Esophagus muscularis mucosa (tissue), 3 donors: ENCODE data around the gene TAP2.

Experiments
- CTCF ChIP-seq, 3 experiments: fragments of 200-600 bp in 2 of 3; fragments of 450-650 bp in 1 of 3; sonication (generic) in 2 of 3; IDR thresholded peaks; one replicate each; pipeline ENCODE4 v1.5.1; 2017 to 2019; ENCODE audit warnings: antibody characterized with exemption in 3 of 3, mild to moderate bottlenecking in 2 of 3, moderate library complexity in 1 of 3
- POLR2A ChIP-seq: fragments of 450-650 bp; IDR thresholded peaks from one replicate; pipeline ENCODE4 v1.6.1; 2017; ENCODE audit warnings: antibody characterized with exemption, moderate library complexity, mild to moderate bottlenecking, low read depth
- POLR2AphosphoS5 ChIP-seq, 2 donors: sonication (generic); formaldehyde crosslinking; IDR thresholded peaks; one replicate each; pipeline ENCODE4 v1.6.1; 2017; ENCODE audit warnings: antibody characterized with exemption in 2 of 2

GRCh38 chr6:32818867-32819266, 19.7 kb downstream of the TAP2 start:
- no peak for TF ChIP-seq CTCF (IDR thresholded peaks at IDR 0.05)
- TF ChIP-seq POLR2AphosphoS5 (IDR thresholded peaks at IDR 0.05): no peak
- no peak for TF ChIP-seq POLR2A
